ENCODE measurements around the gene PTTG1IP2. TPM values are rescaled to one million over a fixed set of nuclear protein-coding genes. Genes with fewer than 3 reads are reported as not detected.

PTTG1IP2 gene
- polyA plus RNA-seq, 2 of the 4 experiments (the other 2 are of a cell fraction): not detected

- ChIA-PET POLR2A (interaction anchor here (0.6 kb wide), 1 partner anchor 22 kb away, joined by 8 read pairs; no protein-coding TSS in a partner anchor), CTCF (interaction anchor here (1.6 kb wide), 1 partner anchor 272 kb away, joined by 7 read pairs; the partner anchor contains the start of gene STEAP1)
- Histone ChIP-seq H3K9me3 (peaks cover 2% of the 10 kb centered on the region; the same call in 1 of the 3 replicates), H3K4me1 (peaks cover 6% of the 10 kb centered on the region; the same call in 2 of the 3 replicates), H3K27ac (no peak overlapping the region), H3K4me3 (no peak overlapping the region), H3K4me2 (peak overlapping the region; percentile 37; the same call in 1 of the 3 replicates)
- ATAC-seq (peak; percentile 33 to 39; a peak in 3 of 6 replicates), FAIRE-seq (no peak), DNase-seq (ENCODE audit: low read depth in 1 of 2, low spot score in 1 of 2) (peak in 1 of 2 experiments; percentile 38)
- TF ChIP-seq FOSL2 (IDR thresholded peaks at IDR 0.05) (no peak), FOSL2 (CRISPR knock-in tag; IDR thresholded peaks at IDR 0.05) (0 out of 2 replicates have a peak, but pooled peaks have one; percentile 6), EHF (CRISPR knock-in tag; IDR thresholded peaks at IDR 0.05) (no peak)
- WGBS (ENCODE audit: missing lambda C conversion rate): 28% methylated on average over 2 of the region's 2 CpGs
These were observed 44.1 kb upstream of the PTTG1IP2 start for GRCh38 chr7:90425376-90425775.

- WGBS (ENCODE audit: missing lambda C conversion rate): 46% methylated on average over 6 of the region's 6 CpGs
- POLR2A ChIA-PET: no interaction called here
- CTCF ChIA-PET: interaction anchor here (0.8 to 2.7 kb wide), 2 partner anchors 24 to 277 kb away, joined by 3 to 9 read pairs; partner anchors contain the start of gene STEAP1
- H3K4me2 ChIP-seq: no peak overlapping the region
- no peak overlapping the region for H3K27ac ChIP-seq
- no peak for FAIRE-seq
- TF ChIP-seq CBX8 (IDR thresholded peaks at IDR 0.05): no peak
- no peak for TF ChIP-seq RAD21 (conservative IDR thresholded peaks at IDR 0.05 in 1 of 2, IDR thresholded peaks at IDR 0.05 in 1 of 2)
- no peak for TF ChIP-seq ZSCAN20 (CRISPR knock-in tag; IDR thresholded peaks at IDR 0.05)
- TF ChIP-seq POLR2A (IDR thresholded peaks at IDR 0.05; ENCODE audit: low read length): no peak
- TF ChIP-seq ESRRA (IDR thresholded peaks at IDR 0.05; ENCODE audit: borderline replicate concordance, low read length): no peak
- no peak for TF ChIP-seq HOXA7 (CRISPR knock-in tag; IDR thresholded peaks at IDR 0.05)
- no peak for TF ChIP-seq CBX2 (IDR thresholded peaks at IDR 0.05; ENCODE audit: borderline replicate concordance, low read depth)
- no peak for TF ChIP-seq CHD4 (IDR thresholded peaks at IDR 0.05; ENCODE audit: borderline replicate concordance)
- TF ChIP-seq ZNF302 (CRISPR knock-in tag; IDR thresholded peaks at IDR 0.05): no peak
- TF ChIP-seq HES2 (IDR thresholded peaks at IDR 0.05): no peak
- TF ChIP-seq HOXB13 (CRISPR knock-in tag; IDR thresholded peaks at IDR 0.05; ENCODE audit: low read depth): no peak
- no peak for TF ChIP-seq RARB (CRISPR knock-in tag; IDR thresholded peaks at IDR 0.05)
- TF ChIP-seq JUNB (IDR thresholded peaks at IDR 0.05): no peak
- no peak for TF ChIP-seq TFCP2L1 (CRISPR knock-in tag; IDR thresholded peaks at IDR 0.05)
- TF ChIP-seq NPAS2 (CRISPR knock-in tag; IDR thresholded peaks at IDR 0.05; ENCODE audit: borderline replicate concordance): no peak
- no peak for TF ChIP-seq HEYL (CRISPR knock-in tag; IDR thresholded peaks at IDR 0.05)
- peaks cover 3% of the 10 kb centered on the region; the same call in 2 of the 3 replicates for H3K9me3 ChIP-seq
- ATAC-seq: no peak
- no peaks in the 10 kb centered on the region for H3K4me1 ChIP-seq
- no peak overlapping the region for H3K4me3 ChIP-seq
- no peak for DNase-seq (ENCODE audit: low read depth in 1 of 2, low spot score in 1 of 2)
These were observed 38.6 kb upstream of the PTTG1IP2 start for GRCh38 chr7:90430614-90431460.

- Histone ChIP-seq H3K27ac (no peak overlapping the region), H3K4me3 (no peak overlapping the region), H3K4me2 (no peak overlapping the region), H3K4me1 (no peaks in the 10 kb centered on the region), H3K9me3 (peaks cover 6% of the 10 kb centered on the region)
- no peak for TF ChIP-seq USF2 (IDR thresholded peaks at IDR 0.05)
- no peak for TF ChIP-seq ESRRA (IDR thresholded peaks at IDR 0.05; ENCODE audit: borderline replicate concordance, low read length)
- no peak for TF ChIP-seq ATOH8 (CRISPR knock-in tag; IDR thresholded peaks at IDR 0.05; ENCODE audit: low read depth)
- no peak for TF ChIP-seq MAX (IDR thresholded peaks at IDR 0.05)
- TF ChIP-seq FOSL2 (IDR thresholded peaks at IDR 0.05): no peak
- no peak for TF ChIP-seq FOSL2 (CRISPR knock-in tag; IDR thresholded peaks at IDR 0.05)
- TF ChIP-seq FOXS1 (CRISPR knock-in tag; IDR thresholded peaks at IDR 0.05): no peak
- no peak for TF ChIP-seq ZNF302 (CRISPR knock-in tag; IDR thresholded peaks at IDR 0.05)
- TF ChIP-seq BCL3 (IDR thresholded peaks at IDR 0.05): no peak
- TF ChIP-seq PHF8 (IDR thresholded peaks at IDR 0.05; ENCODE audit: borderline replicate concordance, low read depth): no peak
- TF ChIP-seq CBX2 (IDR thresholded peaks at IDR 0.05; ENCODE audit: borderline replicate concordance, low read depth): no peak
- no peak for TF ChIP-seq RNF2 (IDR thresholded peaks at IDR 0.05; ENCODE audit: borderline replicate concordance, low read depth)
- POLR2A ChIA-PET: no interaction called here
- FAIRE-seq (no peak), DNase-seq (ENCODE audit: low read depth in 1 of 2, low spot score in 1 of 2) (no peak), ATAC-seq (peak in 1 of 2 experiments; percentile 19; a peak in 1 of 6 replicates)
- WGBS (ENCODE audit: missing lambda C conversion rate): 29% methylated on average over 10 of the region's 10 CpGs
- CTCF ChIA-PET: interaction anchor here (0.9 to 2.7 kb wide), 3 partner anchors 12 to 279 kb away, joined by 3 to 9 read pairs (median 3); partner anchors contain the start of genes PTTG1IP2 and STEAP1
These were observed 36.7 kb upstream of the PTTG1IP2 start for GRCh38 chr7:90432752-90433151.

Measured in A549 (cell line).